ENCODE measurements around the gene SPATA9. TPM values are rescaled to one million over a fixed set of nuclear protein-coding genes. Genes with fewer than 3 reads are reported as not detected.
A peak's percentile ranks its signal among the peaks of the same experiment; 100 is the strongest.

The SPATA9 gene
- total and polyA plus RNA-seq, 9 of the 15 experiments (the other 6 are each of a cell fraction or from before 2014, with no cell fraction given): 0.16 to 5.5 (median 0.39) TPM; not detected in 3

DNA sequence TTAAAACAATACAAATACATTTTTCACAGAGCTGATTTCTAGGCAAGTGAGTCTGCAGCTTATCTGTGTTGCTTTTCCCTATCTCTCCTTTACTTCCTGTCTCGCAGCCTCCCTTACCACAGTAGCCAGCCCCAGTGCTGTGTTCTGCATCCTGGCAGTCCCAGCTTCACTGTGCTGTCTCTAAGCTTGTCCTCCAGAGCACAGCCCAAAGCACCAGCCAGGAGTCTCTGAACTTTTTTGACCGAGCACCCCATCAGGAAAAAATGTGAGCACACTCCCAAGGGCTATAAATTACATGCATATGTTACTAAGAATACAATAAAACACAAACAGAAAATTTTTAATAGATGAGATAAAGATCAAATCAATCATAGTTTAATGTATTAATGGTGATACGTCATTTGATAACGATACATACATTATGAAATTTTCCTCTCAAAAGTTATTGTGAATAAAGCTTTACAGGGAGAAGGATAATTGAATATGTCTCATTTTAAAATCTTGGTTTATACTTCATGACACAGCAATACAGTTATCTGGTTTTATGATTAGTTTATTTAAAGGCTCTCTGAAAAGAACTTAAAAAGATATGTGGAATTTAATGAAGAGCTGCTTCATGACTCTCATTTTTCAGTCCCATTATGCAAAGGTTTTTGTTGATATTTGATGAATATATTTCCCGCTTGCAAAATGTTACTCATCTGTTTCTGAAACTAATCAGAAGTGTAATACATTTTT lies 41.0 kb upstream of the SPATA9 start (continued):
- TF ChIP-seq NCOR1 (IDR thresholded peaks at IDR 0.05): peak; percentile 26; the same call in 1 of the 2 replicates
- TF ChIP-seq, protein P1, sequence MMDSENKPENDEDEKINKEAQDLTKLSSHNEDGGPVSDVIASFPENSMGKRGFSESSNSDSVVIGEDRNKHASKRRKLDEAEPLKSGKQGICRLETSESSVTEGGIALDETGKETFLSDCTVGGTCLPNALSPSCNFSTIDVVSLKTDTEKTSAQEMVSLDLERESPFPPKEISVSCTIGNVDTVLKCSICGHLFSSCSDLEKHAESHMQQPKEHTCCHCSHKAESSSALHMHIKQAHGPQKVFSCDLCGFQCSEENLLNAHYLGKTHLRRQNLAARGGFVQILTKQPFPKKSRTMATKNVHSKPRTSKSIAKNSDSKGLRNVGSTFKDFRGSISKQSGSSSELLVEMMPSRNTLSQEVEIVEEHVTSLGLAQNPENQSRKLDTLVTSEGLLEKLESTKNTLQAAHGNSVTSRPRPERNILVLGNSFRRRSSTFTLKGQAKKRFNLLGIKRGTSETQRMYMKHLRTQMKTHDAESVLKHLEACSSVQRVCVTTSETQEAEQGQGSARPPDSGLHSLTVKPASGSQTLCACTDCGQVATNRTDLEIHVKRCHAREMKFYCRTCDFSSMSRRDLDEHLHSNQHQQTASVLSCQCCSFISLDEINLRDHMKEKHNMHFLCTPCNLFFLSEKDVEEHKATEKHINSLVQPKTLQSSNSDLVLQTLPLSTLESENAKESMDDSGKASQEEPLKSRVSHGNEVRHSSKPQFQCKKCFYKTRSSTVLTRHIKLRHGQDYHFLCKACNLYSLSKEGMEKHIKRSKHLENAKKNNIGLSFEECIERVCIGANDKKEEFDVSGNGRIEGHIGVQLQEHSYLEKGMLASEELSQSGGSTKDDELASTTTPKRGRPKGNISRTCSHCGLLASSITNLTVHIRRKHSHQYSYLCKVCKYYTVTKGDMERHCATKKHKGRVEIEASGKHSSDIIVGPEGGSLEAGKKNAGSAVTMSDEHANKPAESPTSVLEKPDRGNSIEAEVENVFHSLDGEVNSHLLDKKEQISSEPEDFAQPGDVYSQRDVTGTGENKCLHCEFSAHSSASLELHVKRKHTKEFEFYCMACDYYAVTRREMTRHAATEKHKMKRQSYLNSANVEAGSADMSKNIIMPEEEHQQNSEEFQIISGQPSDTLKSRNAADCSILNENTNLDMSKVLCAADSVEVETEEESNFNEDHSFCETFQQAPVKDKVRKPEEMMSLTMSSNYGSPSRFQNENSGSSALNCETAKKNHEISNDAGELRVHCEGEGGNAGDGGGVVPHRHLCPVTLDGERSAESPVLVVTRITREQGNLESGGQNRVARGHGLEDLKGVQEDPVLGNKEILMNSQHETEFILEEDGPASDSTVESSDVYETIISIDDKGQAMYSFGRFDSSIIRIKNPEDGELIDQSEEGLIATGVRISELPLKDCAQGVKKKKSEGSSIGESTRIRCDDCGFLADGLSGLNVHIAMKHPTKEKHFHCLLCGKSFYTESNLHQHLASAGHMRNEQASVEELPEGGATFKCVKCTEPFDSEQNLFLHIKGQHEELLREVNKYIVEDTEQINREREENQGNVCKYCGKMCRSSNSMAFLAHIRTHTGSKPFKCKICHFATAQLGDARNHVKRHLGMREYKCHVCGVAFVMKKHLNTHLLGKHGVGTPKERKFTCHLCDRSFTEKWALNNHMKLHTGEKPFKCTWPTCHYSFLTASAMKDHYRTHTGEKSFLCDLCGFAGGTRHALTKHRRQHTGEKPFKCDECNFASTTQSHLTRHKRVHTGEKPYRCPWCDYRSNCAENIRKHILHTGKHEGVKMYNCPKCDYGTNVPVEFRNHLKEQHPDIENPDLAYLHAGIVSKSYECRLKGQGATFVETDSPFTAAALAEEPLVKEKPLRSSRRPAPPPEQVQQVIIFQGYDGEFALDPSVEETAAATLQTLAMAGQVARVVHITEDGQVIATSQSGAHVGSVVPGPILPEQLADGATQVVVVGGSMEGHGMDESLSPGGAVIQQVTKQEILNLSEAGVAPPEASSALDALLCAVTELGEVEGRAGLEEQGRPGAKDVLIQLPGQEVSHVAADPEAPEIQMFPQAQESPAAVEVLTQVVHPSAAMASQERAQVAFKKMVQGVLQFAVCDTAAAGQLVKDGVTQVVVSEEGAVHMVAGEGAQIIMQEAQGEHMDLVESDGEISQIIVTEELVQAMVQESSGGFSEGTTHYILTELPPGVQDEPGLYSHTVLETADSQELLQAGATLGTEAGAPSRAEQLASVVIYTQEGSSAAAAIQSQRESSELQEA (IDR thresholded peaks at IDR 0.05; ENCODE audit: low read depth): no peak
- no peak for TF ChIP-seq ZNF586 (CRISPR knock-in tag; conservative IDR thresholded peaks at IDR 0.05)
- TF ChIP-seq ZNF212 (CRISPR knock-in tag; IDR thresholded peaks at IDR 0.05): no peak
- TF ChIP-seq DMBX1 (CRISPR knock-in tag; IDR thresholded peaks at IDR 0.05; ENCODE audit: borderline replicate concordance): peak; percentile 44; the same call in 1 of the 2 replicates
- TF ChIP-seq SRSF9 (IDR thresholded peaks at IDR 0.05; ENCODE audit: borderline replicate concordance, low read depth, low read length): no peak
- no peak for TF ChIP-seq ZNF431 (CRISPR knock-in tag; IDR thresholded peaks at IDR 0.05)
- TF ChIP-seq ZNF263 (CRISPR knock-in tag; IDR thresholded peaks at IDR 0.05; ENCODE audit: borderline replicate concordance): no peak
- peak in 1 of 2 experiments; percentile 85; a peak in 2 of 4 replicates for TF ChIP-seq RCOR1 (IDR thresholded peaks at IDR 0.05; ENCODE audit: borderline replicate concordance in 1 of 2, low read depth in 2 of 2, low read length in 2 of 2)
- TF ChIP-seq GABPA (tag; conservative IDR thresholded peaks at IDR 0.05; ENCODE audit: low read depth): peak; percentile 64
- no peak for TF ChIP-seq MBD2 (IDR thresholded peaks at IDR 0.05; ENCODE audit: borderline replicate concordance, low read depth)
- TF ChIP-seq, protein P2, sequence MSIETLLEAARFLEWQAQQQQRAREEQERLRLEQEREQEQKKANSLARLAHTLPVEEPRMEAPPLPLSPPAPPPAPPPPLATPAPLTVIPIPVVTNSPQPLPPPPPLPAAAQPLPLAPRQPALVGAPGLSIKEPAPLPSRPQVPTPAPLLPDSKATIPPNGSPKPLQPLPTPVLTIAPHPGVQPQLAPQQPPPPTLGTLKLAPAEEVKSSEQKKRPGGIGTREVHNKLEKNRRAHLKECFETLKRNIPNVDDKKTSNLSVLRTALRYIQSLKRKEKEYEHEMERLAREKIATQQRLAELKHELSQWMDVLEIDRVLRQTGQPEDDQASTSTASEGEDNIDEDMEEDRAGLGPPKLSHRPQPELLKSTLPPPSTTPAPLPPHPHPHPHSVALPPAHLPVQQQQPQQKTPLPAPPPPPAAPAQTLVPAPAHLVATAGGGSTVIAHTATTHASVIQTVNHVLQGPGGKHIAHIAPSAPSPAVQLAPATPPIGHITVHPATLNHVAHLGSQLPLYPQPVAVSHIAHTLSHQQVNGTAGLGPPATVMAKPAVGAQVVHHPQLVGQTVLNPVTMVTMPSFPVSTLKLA (conservative IDR thresholded peaks at IDR 0.05): peak in 1 of 2 experiments; percentile 32; a peak in 3 of 4 replicates
- TF ChIP-seq SIRT6 (IDR thresholded peaks at IDR 0.05; ENCODE audit: low read depth, low read length): no peak
- no peak for TF ChIP-seq PRMT5 (CRISPR knock-in tag; IDR thresholded peaks at IDR 0.05)
- TF ChIP-seq, protein P3, sequence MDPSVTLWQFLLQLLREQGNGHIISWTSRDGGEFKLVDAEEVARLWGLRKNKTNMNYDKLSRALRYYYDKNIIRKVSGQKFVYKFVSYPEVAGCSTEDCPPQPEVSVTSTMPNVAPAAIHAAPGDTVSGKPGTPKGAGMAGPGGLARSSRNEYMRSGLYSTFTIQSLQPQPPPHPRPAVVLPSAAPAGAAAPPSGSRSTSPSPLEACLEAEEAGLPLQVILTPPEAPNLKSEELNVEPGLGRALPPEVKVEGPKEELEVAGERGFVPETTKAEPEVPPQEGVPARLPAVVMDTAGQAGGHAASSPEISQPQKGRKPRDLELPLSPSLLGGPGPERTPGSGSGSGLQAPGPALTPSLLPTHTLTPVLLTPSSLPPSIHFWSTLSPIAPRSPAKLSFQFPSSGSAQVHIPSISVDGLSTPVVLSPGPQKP (CRISPR knock-in tag; IDR thresholded peaks at IDR 0.05): no peak
- TF ChIP-seq KLF10 (CRISPR knock-in tag; IDR thresholded peaks at IDR 0.05): no peak
